H9 (cell line): Measurements from ENCODE around the gene UPF1. TPM values are rescaled to one million over a fixed set of nuclear protein-coding genes. Genes with fewer than 3 reads are reported as not detected.

Source experiments
- DNase-seq: peaks from one replicate; pipeline ENCODE4 v3.0.0-alpha.2; 2017
- H2AFZ ChIP-seq: one replicate; pipeline ENCODE4 v1.6.1; 2013; ENCODE audit warnings: mild to moderate bottlenecking, low read length, control low read depth, moderate library complexity
- H2AK5ac ChIP-seq: 2 replicates; pipeline ENCODE4 v1.6.1; 2013; ENCODE audit warnings: low read length, control low read depth, mixed read lengths; ENCODE audit not compliant: insufficient read length
- H2BK120ac ChIP-seq: one replicate; pipeline ENCODE4 v1.6.1; 2013; ENCODE audit warnings: low read depth, mild to moderate bottlenecking, low read length, control low read depth, inconsistent platforms; ENCODE audit not compliant: poor library complexity, severe bottlenecking
- H2BK12ac ChIP-seq: 2 replicates; pipeline ENCODE4 v1.6.1; 2013; ENCODE audit warnings: low read length, control low read depth, mixed read lengths, low read depth; ENCODE audit not compliant: insufficient read length
- H2BK15ac ChIP-seq: 2 replicates; pipeline ENCODE4 v1.6.1; 2013; ENCODE audit warnings: low read depth, low read length, control low read depth
- H2BK20ac ChIP-seq: one replicate; pipeline ENCODE4 v1.6.1; 2013; ENCODE audit warnings: low read depth, mild to moderate bottlenecking, low read length, control low read depth, inconsistent platforms; ENCODE audit not compliant: poor library complexity, severe bottlenecking
- H2BK5ac ChIP-seq: 2 replicates; pipeline ENCODE4 v1.6.1; 2013; ENCODE audit warnings: low read length, control low read depth, mixed read lengths; ENCODE audit not compliant: insufficient read length
- H3K14ac ChIP-seq: 2 replicates; pipeline ENCODE4 v1.6.1; 2013; ENCODE audit warnings: low read length, control low read depth; ENCODE audit not compliant: insufficient read depth
- H3K18ac ChIP-seq: 2 replicates; pipeline ENCODE4 v1.6.1; 2013; ENCODE audit warnings: low read depth, mild to moderate bottlenecking, mixed read lengths, low read length, control low read depth; ENCODE audit not compliant: insufficient read length
- H3K23ac ChIP-seq: 2 replicates; pipeline ENCODE4 v1.6.1; 2013; ENCODE audit warnings: low read length, control low read depth, mixed read lengths, low read depth; ENCODE audit not compliant: insufficient read length
- H3K23me2 ChIP-seq: 2 replicates; pipeline ENCODE4 v1.6.1; 2013; ENCODE audit warnings: low read depth, mild to moderate bottlenecking, mixed read lengths, low read length, control low read depth; ENCODE audit not compliant: insufficient read length, poor library complexity, severe bottlenecking
- H3K27ac ChIP-seq: 2 replicates; pipeline ENCODE4 v1.5.1; 2013; ENCODE audit warnings: low read length, control low read depth, mixed read lengths, low read depth; ENCODE audit not compliant: insufficient read length
- H3K27me3 ChIP-seq: 2 replicates; pipeline ENCODE4 v1.6.1; 2013; ENCODE audit warnings: low read length, control low read depth, inconsistent platforms; ENCODE audit not compliant: insufficient read depth
- H3K4ac ChIP-seq: 2 replicates; pipeline ENCODE4 v1.6.1; 2013; ENCODE audit warnings: low read depth, mild to moderate bottlenecking, control low read depth, inconsistent platforms, low read length, moderate library complexity
- H3K4me1 ChIP-seq: 2 replicates; pipeline ENCODE4 v1.6.1; 2013; ENCODE audit warnings: low read length, control low read depth, inconsistent platforms; ENCODE audit not compliant: insufficient read depth
- H3K4me2 ChIP-seq: 2 replicates; pipeline ENCODE4 v1.6.1; 2013; ENCODE audit warnings: low read length, control low read depth, mixed read lengths; ENCODE audit not compliant: insufficient read length, insufficient read depth
- H3K56ac ChIP-seq: 2 replicates; pipeline ENCODE4 v1.6.1; 2013; ENCODE audit warnings: low read depth, mild to moderate bottlenecking, mixed read lengths, low read length, control low read depth; ENCODE audit not compliant: insufficient read length
- H3K79me1 ChIP-seq: 2 replicates; pipeline ENCODE4 v1.6.1; 2013; ENCODE audit warnings: low read depth, mild to moderate bottlenecking, moderate library complexity, low read length, control low read depth, inconsistent platforms; ENCODE audit not compliant: insufficient read depth, poor library complexity, severe bottlenecking
- H3K79me2 ChIP-seq: 2 replicates; pipeline ENCODE4 v1.6.1; 2013; ENCODE audit warnings: low read length, control low read depth, inconsistent platforms; ENCODE audit not compliant: insufficient read depth
- H3K9ac ChIP-seq: 2 replicates; pipeline ENCODE4 v1.6.1; 2013; ENCODE audit warnings: low read length, control low read depth, mixed read lengths; ENCODE audit not compliant: insufficient read length; ENCODE audit errors: extremely low read depth
- H3K9me3 ChIP-seq: one replicate; pipeline ENCODE4 v1.6.1; 2013; ENCODE audit warnings: low read depth, low read length, inconsistent platforms; ENCODE audit not compliant: control insufficient read depth
- H3T11ph ChIP-seq: one replicate; pipeline ENCODE4 v1.6.1; 2013; ENCODE audit warnings: mild to moderate bottlenecking, low read length, control low read depth, inconsistent platforms
- H4K20me1 ChIP-seq: one replicate; pipeline ENCODE4 v1.6.1; 2013; ENCODE audit not compliant: control insufficient read depth, insufficient read length, insufficient read depth
- H4K5ac ChIP-seq: 2 replicates; pipeline ENCODE4 v1.6.1; 2013; ENCODE audit warnings: low read depth, mild to moderate bottlenecking, mixed read lengths, low read length, control low read depth; ENCODE audit not compliant: insufficient read length
- H4K8ac ChIP-seq: replicated peaks from 2 replicates; pipeline ENCODE4 v1.6.1; 2013; ENCODE audit warnings: low read length, control low read depth, mixed read lengths, low read depth; ENCODE audit not compliant: insufficient read length
- H4K91ac ChIP-seq: 2 replicates; pipeline ENCODE4 v1.6.1; 2013; ENCODE audit warnings: low read depth, mild to moderate bottlenecking, moderate library complexity, mixed read lengths, low read length, control low read depth; ENCODE audit not compliant: insufficient read length
- H3K27ac Mint-ChIP-seq, 3 experiments: 2 replicates in 2 of 3; 3 replicates in 1 of 3; pipeline ENCODE4 v1.8.0; 2020 to 2021; ENCODE audit warnings: mixed read lengths in 3 of 3, mild to moderate bottlenecking in 1 of 3, moderate library complexity in 1 of 3
- H3K27me3 Mint-ChIP-seq: 2 replicates; pipeline ENCODE4 v1.8.0; 2021; ENCODE audit warnings: low read depth, mild to moderate bottlenecking, moderate library complexity, mixed read lengths
- H3K36me3 Mint-ChIP-seq, 3 experiments: 2 replicates in 2 of 3; 3 replicates in 1 of 3; pipeline ENCODE4 v1.8.0; 2020 to 2021; ENCODE audit warnings: low read depth in 3 of 3, mixed read lengths in 3 of 3; ENCODE audit not compliant: insufficient read depth in 1 of 3
- H3K4me1 Mint-ChIP-seq, 2 experiments: 2 replicates each; pipeline ENCODE4 v1.8.0; 2020; ENCODE audit warnings: mixed read lengths in 2 of 2
- H3K4me3 Mint-ChIP-seq, 2 experiments: 2 replicates in 1 of 2; 3 replicates in 1 of 2; pipeline ENCODE4 v1.8.0; 2020 to 2021; ENCODE audit warnings: mild to moderate bottlenecking in 2 of 2, mixed read lengths in 2 of 2, moderate library complexity in 1 of 2
- H3K9me3 Mint-ChIP-seq, 2 experiments: 2 replicates in 1 of 2; 3 replicates in 1 of 2; pipeline ENCODE4 v1.8.0; 2020; ENCODE audit warnings: mild to moderate bottlenecking in 2 of 2, mixed read lengths in 2 of 2, moderate library complexity in 1 of 2
- WGBS: extraction: QIAGEN DNeasy Blood & Tissue Kit; methylation state at CpG from one replicate; pipeline ENCODE4 v1.1.7; 2013; ENCODE audit warnings: missing lambda C conversion rate, low lambda C conversion rate, mixed read lengths; ENCODE audit not compliant: insufficient read length; ENCODE audit errors: extremely low coverage; 5-methylcytosine and 5-hydroxymethylcytosine counted together
- total RNA-seq: library from RNA; stranded (reverse); gene quantifications from 2 replicates; pipeline ENCODE4 v1.2.1, GENCODE V29; 2021
- TF ChIP-seq, protein P1 (sequence below): fragments of 200-600 bp; sonication (generic); conservative IDR thresholded peaks from 3 replicates; pipeline ENCODE4 v1.8.0; 2021; ENCODE audit warnings: antibody characterized with exemption, mild to moderate bottlenecking

The UPF1 gene
- total RNA-seq, 1 experiment from 2014 or later = 85.4 TPM

DNA sequence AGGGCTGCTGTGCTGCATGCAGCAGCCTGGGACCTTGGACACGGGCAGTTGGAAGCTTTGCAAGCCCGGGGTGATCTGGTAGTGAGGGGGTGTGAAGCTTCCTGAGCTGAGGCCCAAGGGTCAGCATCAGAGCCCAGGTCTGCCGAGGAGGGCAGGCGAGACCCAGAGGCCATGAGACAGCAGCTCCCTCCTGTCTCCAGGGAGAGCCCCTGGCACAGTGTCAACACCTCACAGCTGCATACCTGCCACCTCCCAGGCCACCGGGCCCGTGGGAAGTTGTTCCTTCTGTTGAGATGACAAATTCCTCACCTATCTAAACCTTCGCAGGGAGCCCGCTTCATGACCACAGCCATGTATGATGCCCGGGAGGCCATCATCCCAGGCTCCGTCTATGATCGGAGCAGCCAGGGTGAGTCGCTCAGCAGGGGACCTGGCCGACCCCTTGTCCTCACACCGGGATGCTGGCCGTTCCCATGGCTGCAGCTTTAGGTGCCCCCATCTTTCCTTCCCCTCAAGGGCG is 32.1 kb downstream of the UPF1 start:
- Histone ChIP-seq H3K9ac (no peak overlapping the region), H3K23ac (no peak overlapping the region), H3K79me2 (no peaks in the 10 kb centered on the region), H3K27me3 (no peaks in the 10 kb centered on the region), H3K79me1 (no peaks in the 10 kb centered on the region), H2BK15ac (no peak overlapping the region), H2AK5ac (no peak overlapping the region), H4K8ac (no peak overlapping the region), H3K14ac (no peak overlapping the region), H3K56ac (no peak overlapping the region), H4K5ac (no peak overlapping the region), H3K9me3 (no peaks in the 10 kb centered on the region), H2AFZ (no peak overlapping the region), H3T11ph (no peak overlapping the region), H2BK12ac (no peak overlapping the region), H3K23me2 (no peaks in the 10 kb centered on the region), H4K20me1 (no peaks in the 10 kb centered on the region), H3K27ac (no peak overlapping the region), H2BK120ac (no peak overlapping the region), H2BK20ac (no peak overlapping the region), H3K18ac (no peak overlapping the region), H3K4ac (no peak overlapping the region), H2BK5ac (no peak overlapping the region), H3K4me2 (no peak overlapping the region), H3K4me1 (no peaks in the 10 kb centered on the region), H4K91ac (no peak overlapping the region)
- Mint-ChIP-seq H3K4me3 (no peak overlapping the region), H3K9me3 (no peaks in the 10 kb centered on the region), H3K36me3 (peaks cover 28 to 77% (median 73%) of the 10 kb centered on the region in 3 experiments; a peak in 6 of 7 replicates), H3K27ac (no peak overlapping the region), H3K27me3 (no peaks in the 10 kb centered on the region), H3K4me1 (peaks cover 0 to 6% of the 10 kb centered on the region in 2 experiments; a peak in 2 of 4 replicates)
- TF ChIP-seq, protein P1, sequence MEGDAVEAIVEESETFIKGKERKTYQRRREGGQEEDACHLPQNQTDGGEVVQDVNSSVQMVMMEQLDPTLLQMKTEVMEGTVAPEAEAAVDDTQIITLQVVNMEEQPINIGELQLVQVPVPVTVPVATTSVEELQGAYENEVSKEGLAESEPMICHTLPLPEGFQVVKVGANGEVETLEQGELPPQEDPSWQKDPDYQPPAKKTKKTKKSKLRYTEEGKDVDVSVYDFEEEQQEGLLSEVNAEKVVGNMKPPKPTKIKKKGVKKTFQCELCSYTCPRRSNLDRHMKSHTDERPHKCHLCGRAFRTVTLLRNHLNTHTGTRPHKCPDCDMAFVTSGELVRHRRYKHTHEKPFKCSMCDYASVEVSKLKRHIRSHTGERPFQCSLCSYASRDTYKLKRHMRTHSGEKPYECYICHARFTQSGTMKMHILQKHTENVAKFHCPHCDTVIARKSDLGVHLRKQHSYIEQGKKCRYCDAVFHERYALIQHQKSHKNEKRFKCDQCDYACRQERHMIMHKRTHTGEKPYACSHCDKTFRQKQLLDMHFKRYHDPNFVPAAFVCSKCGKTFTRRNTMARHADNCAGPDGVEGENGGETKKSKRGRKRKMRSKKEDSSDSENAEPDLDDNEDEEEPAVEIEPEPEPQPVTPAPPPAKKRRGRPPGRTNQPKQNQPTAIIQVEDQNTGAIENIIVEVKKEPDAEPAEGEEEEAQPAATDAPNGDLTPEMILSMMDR = no peak
- DNase-seq = no peak
- WGBS = no CpG with 5 or more reads among the region's 16 CpGs
